Liver (tissue), 9 donors: ENCODE measurements around the gene ANKRD61. TPM values are rescaled to one million over a fixed set of nuclear protein-coding genes. Genes with fewer than 3 reads are reported as not detected.

Experiments used
- DNase-seq: peaks from one replicate; pipeline ENCODE4 v3.0.0-alpha.2; 2017; ENCODE audit warnings: low spot score
- H3K27ac ChIP-seq, 2 donors: one replicate each; pipeline ENCODE4 v1.7.0; 2013; ENCODE audit warnings: inconsistent platforms in 2 of 2, low read length in 2 of 2, control low read depth in 1 of 2, low read depth in 1 of 2, mild to moderate bottlenecking in 1 of 2
- H3K27me3 ChIP-seq, 4 donors: one replicate each; pipeline versions ENCODE4 v1.6.1 to v1.7.0; 2013; ENCODE audit warnings: low read length in 3 of 4, inconsistent platforms in 1 of 4, mild to moderate bottlenecking in 1 of 4, moderate library complexity in 1 of 4; ENCODE audit not compliant: control insufficient read depth in 4 of 4, insufficient read depth in 4 of 4
- H3K36me3 ChIP-seq, 4 donors: one replicate each; pipeline versions ENCODE4 v1.6.1 to v1.7.0; 2013; ENCODE audit warnings: low read length in 3 of 4, mild to moderate bottlenecking in 3 of 4, low read depth in 1 of 4, moderate library complexity in 1 of 4; ENCODE audit not compliant: control insufficient read depth in 4 of 4, insufficient read depth in 3 of 4
- H3K4me1 ChIP-seq, 4 donors: one replicate each; pipeline versions ENCODE4 v1.6.1 to v1.7.0; 2013; ENCODE audit warnings: low read length in 3 of 4, mild to moderate bottlenecking in 3 of 4, moderate library complexity in 1 of 4; ENCODE audit not compliant: control insufficient read depth in 4 of 4, insufficient read depth in 4 of 4
- H3K4me3 ChIP-seq, 3 donors: one replicate each; pipeline versions ENCODE4 v1.6.1 to v1.7.0; 2013; ENCODE audit warnings: low read length in 3 of 3, control low read depth in 1 of 3, low read depth in 1 of 3, mild to moderate bottlenecking in 1 of 3
- H3K9ac ChIP-seq, 2 donors: one replicate each; pipeline ENCODE4 v1.7.0; 2013; ENCODE audit warnings: low read length in 2 of 2, mild to moderate bottlenecking in 2 of 2, moderate library complexity in 2 of 2, control low read depth in 1 of 2, low read depth in 1 of 2
- H3K9me3 ChIP-seq, 4 donors: one replicate each; pipeline versions ENCODE4 v1.6.1 to v1.7.0; 2013; ENCODE audit warnings: low read length in 3 of 4; ENCODE audit not compliant: control insufficient read depth in 4 of 4
- ATF3 ChIP-seq: IDR thresholded peaks from 2 replicates; pipeline ENCODE4 v1.6.1; 2016; ENCODE audit warnings: antibody characterized with exemption
- CTCF ChIP-seq: fragments of 150-350 bp; IDR thresholded peaks from 2 replicates; pipeline ENCODE4 v1.5.1; 2017; ENCODE audit warnings: improper control_type of control experiment, low read depth, low read length; ENCODE audit not compliant: missing input control
- EGR1 ChIP-seq, 2 donors: IDR thresholded peaks; 2 replicates each; pipeline ENCODE4 v1.6.1; 2016 to 2018; ENCODE audit warnings: antibody characterized with exemption in 2 of 2, low read depth in 2 of 2
- FOXA2 ChIP-seq: IDR thresholded peaks from 2 replicates; pipeline ENCODE4 v1.6.1; 2016; ENCODE audit warnings: antibody characterized with exemption
- GABPA ChIP-seq, 2 donors: IDR thresholded peaks in 1 of 2; conservative IDR thresholded peaks in 1 of 2; 2 replicates each; pipeline ENCODE4 v1.6.1; 2016; ENCODE audit warnings: antibody characterized with exemption in 2 of 2, mild to moderate bottlenecking in 1 of 2, moderate library complexity in 1 of 2
- HNF4A ChIP-seq, 2 donors: conservative IDR thresholded peaks; 2 replicates each; pipeline ENCODE4 v1.6.1; 2016; ENCODE audit warnings: antibody characterized with exemption in 2 of 2, mild to moderate bottlenecking in 2 of 2
- HNF4G ChIP-seq: IDR thresholded peaks from 2 replicates; pipeline ENCODE4 v1.6.1; 2016; ENCODE audit warnings: antibody characterized with exemption
- JUND ChIP-seq, 2 donors: IDR thresholded peaks; 2 replicates each; pipeline ENCODE4 v1.6.1; 2016; ENCODE audit warnings: antibody characterized with exemption in 2 of 2
- MAX ChIP-seq: IDR thresholded peaks from 2 replicates; pipeline ENCODE4 v1.6.1; 2016; ENCODE audit warnings: antibody characterized with exemption
- NR2F2 ChIP-seq: IDR thresholded peaks from 2 replicates; pipeline ENCODE4 v1.6.1; 2016; ENCODE audit warnings: antibody characterized with exemption
- RAD21 ChIP-seq, 2 donors: IDR thresholded peaks; 2 replicates each; pipeline ENCODE4 v1.6.1; 2016; ENCODE audit warnings: antibody characterized with exemption in 2 of 2, mild to moderate bottlenecking in 2 of 2
- SP1 ChIP-seq: IDR thresholded peaks from 2 replicates; pipeline ENCODE4 v1.6.1; 2018; ENCODE audit warnings: antibody characterized with exemption, mild to moderate bottlenecking
- TAF1 ChIP-seq: conservative IDR thresholded peaks from 2 replicates; pipeline ENCODE4 v1.6.1; 2016; ENCODE audit warnings: antibody characterized with exemption, mild to moderate bottlenecking
- YY1 ChIP-seq: IDR thresholded peaks from 2 replicates; pipeline ENCODE4 v1.6.1; 2016; ENCODE audit warnings: antibody characterized with exemption, mild to moderate bottlenecking
- ZBTB33 ChIP-seq: IDR thresholded peaks from 2 replicates; pipeline ENCODE4 v1.6.1; 2016; ENCODE audit warnings: antibody characterized with exemption
- WGBS: extraction: QIAGEN DNeasy Blood & Tissue Kit; methylation state at CpG from one replicate; pipeline ENCODE4 v1.1.7; 2013; 5-methylcytosine and 5-hydroxymethylcytosine counted together
- polyA plus RNA-seq, 2 donors: library from polyadenylated mRNA; stranded (reverse) in 1 of 2; unstranded in 1 of 2; fragments of 200-250 nt in 1 of 2; fragments of >200 nt in 1 of 2; fragmentation: Nextera tagmentation in 1 of 2; extraction: Ambion mirVana in 1 of 2; gene quantifications; one replicate each; pipeline versions ENCODE4 v1.2.1 to v1.2.3, GENCODE V29; 2013 to 2015
- total RNA-seq, 2 donors: library from RNA; depleted of rRNA; stranded (reverse); fragments of >200 nt; gene quantifications; one replicate each; pipeline ENCODE4 v1.2.3, GENCODE V29; 2014
- donor health status: healthy.
- donor health status: healthy.
- donor health status: healthy.
- donor health status: healthy.
- donor health status: healthy.

ANKRD61 gene
- total and polyA plus RNA-seq, 4 donors = 0.08 to 0.42 TPM; not detected in 2

- H3K9me3 ChIP-seq = no peaks in the 10 kb centered on the region
- H3K4me1 ChIP-seq = peaks cover 0 to 3% (median 0%) of the 10 kb centered on the region in 4 donors
- no peak overlapping the region for H3K4me3 ChIP-seq
- no peak overlapping the region for H3K9ac ChIP-seq
- 83% methylated on average over 5 of the region's 5 CpGs for WGBS
- no peaks in the 10 kb centered on the region for H3K27me3 ChIP-seq
- no peak for TF ChIP-seq GABPA (IDR thresholded peaks at IDR 0.05 in 1 of 2, conservative IDR thresholded peaks at IDR 0.05 in 1 of 2)
- no peak for TF ChIP-seq SP1
- no peak for TF ChIP-seq MAX
- no peak for TF ChIP-seq ATF3
- TF ChIP-seq RAD21 (IDR thresholded peaks at IDR 0.05) = no peak
- TF ChIP-seq JUND (IDR thresholded peaks at IDR 0.05) = no peak
- no peak for TF ChIP-seq HNF4G
- no peak for TF ChIP-seq NR2F2
- TF ChIP-seq EGR1 (IDR thresholded peaks at IDR 0.05; ENCODE audit: low read depth in 2 of 2) = no peak
- TF ChIP-seq CTCF = no peak
- no peak for TF ChIP-seq TAF1
- TF ChIP-seq YY1 = no peak
- TF ChIP-seq ZBTB33 = no peak
- TF ChIP-seq HNF4A (conservative IDR thresholded peaks at IDR 0.05) = no peak
- H3K36me3 ChIP-seq = peaks cover 7 to 60% (median 39%) of the 10 kb centered on the region in 4 donors
- no peak overlapping the region for H3K27ac ChIP-seq
- no peak for DNase-seq
Measured at GRCh38 chr7:6032167-6032566, 991 bp downstream of the ANKRD61 start.

- H3K9me3 ChIP-seq = no peaks in the 10 kb centered on the region
- H3K9ac ChIP-seq = no peak overlapping the region
- H3K4me3 ChIP-seq = no peak overlapping the region
- H3K36me3 ChIP-seq = peaks cover 7 to 61% (median 41%) of the 10 kb centered on the region in 4 donors
- peaks cover 0 to 3% (median 0%) of the 10 kb centered on the region in 4 donors for H3K4me1 ChIP-seq
- no peak for TF ChIP-seq ZBTB33
- no peak for TF ChIP-seq MAX
- no peak for TF ChIP-seq JUND (IDR thresholded peaks at IDR 0.05)
- TF ChIP-seq YY1 = no peak
- TF ChIP-seq FOXA2 = no peak
- TF ChIP-seq EGR1 (IDR thresholded peaks at IDR 0.05; ENCODE audit: low read depth in 2 of 2) = no peak
- no peak for TF ChIP-seq GABPA (IDR thresholded peaks at IDR 0.05 in 1 of 2, conservative IDR thresholded peaks at IDR 0.05 in 1 of 2)
- no peak for TF ChIP-seq RAD21 (IDR thresholded peaks at IDR 0.05)
- TF ChIP-seq TAF1 = no peak
- no peak for TF ChIP-seq NR2F2
- no peak for TF ChIP-seq CTCF
- TF ChIP-seq HNF4G = no peak
- TF ChIP-seq SP1 = no peak
- TF ChIP-seq ATF3 = no peak
- 90% methylated on average over 7 of the region's 7 CpGs for WGBS
- no peak for DNase-seq
- H3K27ac ChIP-seq = no peak overlapping the region
- no peaks in the 10 kb centered on the region for H3K27me3 ChIP-seq
Measured at GRCh38 chr7:6032641-6033040, 1.5 kb downstream of the ANKRD61 start.
